ENCODE measurements around the gene FMNL1.

DNA sequence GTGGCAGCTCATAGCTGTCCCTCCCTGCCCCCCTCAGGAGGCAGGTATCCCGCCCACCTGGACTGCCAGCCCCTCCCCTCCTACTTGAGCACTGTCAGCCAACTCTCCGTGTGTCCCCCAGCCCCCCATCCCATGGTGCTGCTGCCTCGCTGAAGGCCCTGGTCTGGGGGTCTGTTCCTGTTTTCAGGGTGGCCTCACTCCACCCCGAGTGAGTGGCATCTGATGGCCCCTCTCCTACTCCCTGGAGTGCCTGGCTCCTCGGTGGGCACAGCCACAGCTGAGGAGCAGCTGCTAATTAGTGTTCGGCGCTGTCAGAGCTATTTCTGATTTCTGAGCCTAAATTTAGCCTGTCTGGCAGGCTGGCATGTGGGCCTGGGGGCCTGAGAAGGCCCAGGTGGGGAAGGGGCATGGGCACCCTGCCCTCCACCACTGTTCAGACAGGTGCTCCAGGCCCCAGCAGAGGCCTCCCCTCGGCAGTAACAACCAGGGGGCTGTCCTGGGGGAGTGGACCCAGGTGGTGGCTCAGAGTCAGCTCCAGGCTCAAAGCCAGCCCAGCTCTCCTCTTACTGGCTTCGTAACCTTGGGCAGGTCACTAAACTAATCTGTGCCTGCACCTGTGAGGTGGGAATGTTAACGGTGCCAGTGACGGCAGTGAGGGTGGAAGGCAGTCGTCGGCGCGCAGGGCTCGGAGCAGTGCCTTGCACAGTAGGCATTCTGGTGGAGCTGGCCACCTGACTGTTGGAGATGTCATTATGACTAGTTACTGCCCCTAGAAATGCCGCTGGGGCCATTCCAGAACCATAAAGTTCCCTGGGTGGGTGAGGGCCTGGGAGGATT is 6.5 kb downstream of the FMNL1 start:
- TF ChIP-seq SPI1 (IDR thresholded peaks at IDR 0.05; ENCODE audit: borderline replicate concordance, insufficient read depth, low read depth, low read length) (peak; percentile 23; the same call in 1 of the 2 replicates), SP1 (IDR thresholded peaks at IDR 0.05; ENCODE audit: low read depth, low read length) (no peak), TCF7 (IDR thresholded peaks at IDR 0.05; ENCODE audit: borderline replicate concordance) (no peak), REST (IDR thresholded peaks at IDR 0.05; ENCODE audit: low read depth, low read length) (no peak), RBBP5 (conservative IDR thresholded peaks at IDR 0.05) (no peak), YY1 (IDR thresholded peaks at IDR 0.05; ENCODE audit: low read depth, low read length) (no peak), CREB1 (IDR thresholded peaks at IDR 0.05; ENCODE audit: low read depth) (no peak)
- TF ChIP-seq, protein P1, sequence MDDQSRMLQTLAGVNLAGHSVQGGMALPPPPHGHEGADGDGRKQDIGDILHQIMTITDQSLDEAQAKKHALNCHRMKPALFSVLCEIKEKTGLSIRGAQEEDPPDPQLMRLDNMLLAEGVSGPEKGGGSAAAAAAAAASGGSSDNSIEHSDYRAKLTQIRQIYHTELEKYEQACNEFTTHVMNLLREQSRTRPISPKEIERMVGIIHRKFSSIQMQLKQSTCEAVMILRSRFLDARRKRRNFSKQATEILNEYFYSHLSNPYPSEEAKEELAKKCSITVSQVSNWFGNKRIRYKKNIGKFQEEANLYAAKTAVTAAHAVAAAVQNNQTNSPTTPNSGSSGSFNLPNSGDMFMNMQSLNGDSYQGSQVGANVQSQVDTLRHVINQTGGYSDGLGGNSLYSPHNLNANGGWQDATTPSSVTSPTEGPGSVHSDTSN (IDR thresholded peaks at IDR 0.05; ENCODE audit: insufficient replicate concordance, low read depth, low read length): no peak
